Measurements from ENCODE around the gene ZNF791.
"Not testable (repeated sequence)": the region's sequence is repeated elsewhere in the genome, so short reads cannot be mapped to it uniquely, and the experiment has no call there.

Gene ZNF791

GRCh38 chr19:12629215-12629614, 18.5 kb downstream of the ZNF791 start:
- DNase-seq (ENCODE audit: low read depth, low spot score), result no peak

DNA sequence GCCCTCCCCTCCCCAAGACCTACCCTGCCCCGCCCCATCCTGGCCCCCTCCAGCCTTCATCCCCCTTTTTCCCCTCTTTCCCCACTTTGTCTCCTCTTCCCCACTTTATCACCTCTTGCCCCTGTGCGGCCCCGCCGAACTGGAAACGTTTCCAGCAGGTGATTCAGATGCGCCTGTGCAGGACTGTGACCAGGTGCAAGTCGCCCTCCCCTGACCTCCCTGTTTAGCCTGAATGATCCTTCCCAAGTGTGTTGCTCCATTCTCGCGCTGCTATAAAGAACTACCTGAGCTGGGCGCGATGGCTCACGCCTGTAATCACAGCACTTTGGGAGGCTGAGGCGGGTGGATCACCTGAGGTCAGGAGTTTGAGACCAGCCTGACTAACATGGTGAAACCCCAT, 25.9 kb downstream of the ZNF791 start:
- no peak for DNase-seq (ENCODE audit: low read depth, low spot score)

GRCh38 chr19:12638611-12639182, 28.0 kb downstream of the ZNF791 start:
- no peak for DNase-seq (ENCODE audit: low read depth, low spot score)

DNA sequence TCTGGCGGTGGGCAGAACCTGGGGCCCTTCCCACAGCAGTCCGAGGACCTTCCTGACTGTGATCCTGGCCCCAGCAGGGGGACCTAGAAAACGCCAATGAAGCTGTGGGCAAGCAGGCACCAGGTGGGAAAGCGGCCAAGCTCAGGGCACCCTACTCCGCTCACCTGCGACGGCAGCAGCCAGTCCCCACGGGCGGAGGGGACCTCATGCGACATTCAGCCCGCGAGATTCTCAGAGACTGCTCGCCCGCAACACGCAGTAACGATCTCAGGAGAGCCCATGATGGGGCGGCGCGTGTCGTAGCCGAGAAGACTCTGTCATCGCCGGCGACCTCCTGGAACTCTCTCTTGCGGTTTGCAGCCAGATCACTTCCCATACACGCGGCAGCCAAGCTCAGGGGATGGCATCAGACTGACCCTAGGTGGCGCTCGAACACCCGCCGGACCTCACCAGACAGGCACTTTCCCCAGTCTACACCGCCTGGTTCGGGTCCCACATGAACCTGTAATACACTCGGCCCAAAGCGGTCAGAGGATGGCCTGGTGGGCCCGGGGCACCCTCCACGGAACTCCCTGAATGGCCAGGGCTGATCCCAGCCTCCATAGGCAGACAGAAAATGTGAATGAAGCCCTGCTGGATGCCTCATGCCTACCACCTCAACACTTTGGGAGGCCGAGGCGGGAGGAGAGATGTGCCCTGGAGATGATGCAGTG, 29.3 kb downstream of the ZNF791 start:
- DNase-seq (ENCODE audit: low read depth, low spot score), result peak; percentile 57

GRCh38 chr19:12641456-12641855, 30.7 kb downstream of the ZNF791 start:
- no peak for DNase-seq (ENCODE audit: low read depth, low spot score)

GRCh38 chr19:12642506-12642905, 31.8 kb downstream of the ZNF791 start:
- no peak for DNase-seq (ENCODE audit: low read depth, low spot score)

DNA sequence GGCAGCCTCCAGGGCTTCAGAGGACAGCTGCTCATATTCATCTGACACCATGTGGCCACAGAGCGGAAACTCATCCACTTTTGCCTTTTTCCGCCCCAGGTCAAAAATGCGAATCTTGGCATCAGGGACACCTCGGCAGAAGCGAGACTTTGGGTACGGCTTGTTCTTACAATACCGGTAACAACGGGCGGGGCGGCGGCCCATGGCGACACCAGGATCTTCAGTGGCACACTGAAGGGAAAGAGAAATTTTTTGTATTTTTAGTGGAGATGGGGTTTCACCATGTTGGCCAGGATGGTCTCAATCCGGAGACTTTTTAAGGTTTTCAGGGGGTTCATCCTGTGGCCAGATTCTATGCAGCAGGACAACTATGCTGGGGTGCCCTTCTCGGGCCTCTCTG, 33.0 kb downstream of the ZNF791 start:
- not testable (repeated sequence) for DNase-seq (ENCODE audit: low read depth, low spot score)

- DNase-seq (ENCODE audit: low read depth, low spot score), result no peak
Measured at GRCh38 chr19:12646551-12646950, 35.8 kb downstream of the ZNF791 start.

DNA sequence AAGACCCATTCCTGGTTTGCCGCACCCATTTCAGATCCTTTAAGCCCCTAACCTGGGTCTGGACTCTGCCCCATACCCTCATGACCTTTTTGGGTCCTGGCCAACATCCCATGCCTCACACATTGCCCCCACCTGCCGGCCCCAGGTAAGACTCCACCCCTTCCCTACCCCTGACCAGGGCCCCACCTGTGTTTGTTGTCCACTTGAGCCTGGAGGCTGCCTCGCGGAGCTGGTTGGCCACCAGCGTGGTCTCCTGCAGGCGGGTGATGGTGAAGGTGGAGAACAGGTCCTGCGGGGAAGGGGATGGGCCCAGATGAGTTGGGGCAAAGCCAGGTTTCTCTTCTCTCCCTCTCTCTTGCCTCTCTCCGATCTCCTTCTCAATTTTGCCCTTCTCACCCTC, 36.3 kb downstream of the ZNF791 start:
- no peak for DNase-seq (ENCODE audit: low read depth, low spot score)

GRCh38 chr19:12647490-12648071, 36.9 kb downstream of the ZNF791 start:
- DNase-seq (ENCODE audit: low read depth, low spot score), result no peak

DNA sequence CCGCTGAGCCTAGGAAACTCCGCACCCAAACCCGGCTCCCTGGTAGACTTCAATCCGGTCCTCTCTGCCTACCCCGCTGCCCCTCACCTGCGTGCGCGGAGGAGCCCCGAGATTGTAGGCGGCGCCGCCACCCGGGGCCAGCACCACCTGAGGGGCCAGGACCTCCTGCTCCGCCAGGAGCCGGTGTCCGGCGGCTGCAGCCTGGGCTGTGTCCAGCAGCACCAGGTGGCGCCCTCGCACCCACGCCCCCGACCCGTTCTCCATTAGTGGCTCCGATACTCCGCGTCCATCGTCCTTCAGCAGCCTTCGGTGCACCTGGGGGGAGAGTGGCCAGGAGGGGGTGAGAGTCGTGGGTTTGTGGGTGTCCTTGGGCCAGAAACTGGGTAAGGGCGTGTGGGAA, 37.4 kb downstream of the ZNF791 start:
- no peak for DNase-seq (ENCODE audit: low read depth, low spot score)

- no peak for DNase-seq (ENCODE audit: low read depth, low spot score)
Measured at GRCh38 chr19:12649941-12650340, 39.2 kb downstream of the ZNF791 start.

DNA sequence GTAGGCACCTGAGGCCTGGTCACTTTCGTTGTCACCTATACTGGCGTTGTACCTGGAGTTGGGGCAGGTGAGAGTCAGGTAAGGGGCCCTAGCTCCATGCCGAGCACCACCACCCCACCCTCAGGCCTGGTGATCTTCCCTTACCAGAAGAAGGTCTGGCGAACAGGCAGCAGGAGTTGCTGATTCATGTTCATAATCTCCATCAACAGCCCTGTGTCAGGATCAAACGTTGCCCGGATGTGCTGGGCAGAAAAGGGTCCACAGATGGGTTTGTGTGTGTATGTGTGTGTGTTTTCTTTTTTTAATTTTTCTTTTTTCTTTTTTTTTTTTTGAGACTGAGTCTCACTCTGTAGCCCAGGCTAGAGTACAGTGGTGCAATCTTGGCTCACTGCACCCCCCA, 41.5 kb downstream of the ZNF791 start:
- DNase-seq (ENCODE audit: low read depth, low spot score), result no peak

DNA sequence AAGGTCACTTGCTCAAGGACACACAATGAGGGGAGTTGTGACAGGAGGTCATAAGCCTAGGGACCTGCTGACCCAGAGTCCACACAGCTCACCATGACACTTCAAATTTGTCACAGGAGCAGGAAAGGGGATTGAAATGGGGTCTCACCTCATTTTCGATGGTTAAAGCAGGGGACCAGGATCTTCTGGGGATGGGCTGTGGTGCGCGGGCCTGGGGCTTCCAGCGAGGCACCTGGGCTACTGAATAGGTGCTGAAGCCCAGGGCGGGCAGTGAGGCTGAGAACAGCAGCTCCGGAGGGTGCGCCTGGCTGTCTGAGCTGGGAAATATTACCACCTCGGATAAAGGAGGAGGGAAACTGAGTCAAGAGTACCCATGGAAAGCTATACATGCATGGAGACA, 44.8 kb downstream of the ZNF791 start:
- no peak for DNase-seq (ENCODE audit: low read depth, low spot score)

DNA sequence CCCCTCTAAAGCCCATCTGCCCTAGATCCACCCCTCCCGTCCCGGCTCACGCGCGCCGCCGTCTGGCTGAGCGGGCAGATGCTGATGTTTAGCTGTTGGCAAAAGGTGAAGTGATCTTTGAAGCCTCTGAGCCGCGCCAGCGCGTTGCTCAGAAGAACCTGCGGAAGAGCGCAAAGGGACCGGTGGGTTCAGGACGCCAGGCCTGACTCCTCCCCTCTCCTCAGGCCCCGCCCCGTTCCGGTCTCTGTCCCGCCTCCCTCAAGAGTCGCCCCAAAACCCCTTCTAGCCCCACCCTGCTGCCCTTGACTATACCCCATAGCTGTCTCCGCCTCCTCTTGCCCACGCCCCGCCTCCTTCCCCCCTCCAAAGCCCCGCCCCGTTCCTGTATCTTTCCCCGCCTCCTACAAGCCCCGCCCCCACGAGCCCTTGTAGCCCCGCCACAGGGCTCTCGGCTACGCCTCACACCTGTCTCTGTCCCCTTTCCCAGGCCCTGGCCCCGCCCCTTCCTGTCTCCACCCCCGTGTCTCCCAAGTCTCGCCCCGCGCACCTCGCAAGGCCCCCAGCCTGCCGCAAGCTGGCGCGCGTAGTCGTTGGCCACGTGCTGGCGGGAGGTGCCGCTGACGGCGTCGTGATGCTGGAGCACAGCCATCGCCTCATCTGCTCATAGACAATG, 46.3 kb downstream of the ZNF791 start:
- DNase-seq (ENCODE audit: low read depth, low spot score), result no peak

GRCh38 chr19:12657966-12658365, 47.2 kb downstream of the ZNF791 start:
- no peak for DNase-seq (ENCODE audit: low read depth, low spot score)

GRCh38 chr19:12660980-12661379, 50.3 kb downstream of the ZNF791 start:
- no peak for DNase-seq (ENCODE audit: low read depth, low spot score)

GRCh38 chr19:12664406-12665280, 53.9 kb downstream of the ZNF791 start:
- no peak for DNase-seq (ENCODE audit: low read depth, low spot score)

DNA sequence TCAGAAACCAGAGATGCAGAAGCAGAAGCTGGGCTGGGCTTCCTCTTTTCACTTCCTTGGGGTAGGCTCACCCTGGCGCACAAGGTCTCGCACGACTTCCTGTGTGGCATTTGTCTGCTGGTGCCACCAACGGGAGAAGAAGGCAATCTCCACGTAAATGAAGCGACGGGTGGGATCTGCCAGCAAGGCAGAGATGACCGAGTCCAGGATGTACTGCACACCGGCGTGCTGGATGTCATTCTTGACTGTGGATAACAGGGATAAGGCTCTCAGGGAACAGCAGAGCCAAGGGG, 54.5 kb downstream of the ZNF791 start:
- no peak for DNase-seq (ENCODE audit: low read depth, low spot score)

DNA sequence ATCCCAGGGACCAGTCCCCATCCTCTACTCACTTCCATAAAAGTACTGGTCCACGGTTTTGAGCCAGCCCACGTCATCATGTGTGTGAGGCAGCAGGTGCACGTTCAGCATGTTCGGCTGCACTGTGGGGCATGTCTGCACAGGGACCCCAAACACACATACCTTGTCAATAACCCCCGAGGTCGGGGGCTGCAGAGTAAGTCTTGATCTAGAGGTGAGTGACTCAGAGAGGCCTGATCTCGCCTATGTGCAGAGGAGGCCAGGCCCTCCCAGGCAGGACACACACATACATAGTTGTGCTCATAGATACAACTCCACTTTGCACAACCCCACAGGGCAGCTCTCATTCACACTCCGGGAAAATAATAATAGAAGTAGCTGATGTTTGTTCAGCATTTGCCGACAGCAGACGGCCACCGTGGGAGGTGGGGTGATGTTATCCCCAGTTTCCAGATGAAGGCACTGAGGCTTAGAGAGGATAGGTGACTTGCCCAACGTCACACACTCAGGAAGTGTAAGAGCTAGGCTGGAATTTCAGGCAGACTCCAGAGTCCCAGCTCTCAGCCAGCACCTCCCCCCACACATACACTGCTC, 55.0 kb downstream of the ZNF791 start:
- no peak for DNase-seq (ENCODE audit: low read depth, low spot score)

DNA sequence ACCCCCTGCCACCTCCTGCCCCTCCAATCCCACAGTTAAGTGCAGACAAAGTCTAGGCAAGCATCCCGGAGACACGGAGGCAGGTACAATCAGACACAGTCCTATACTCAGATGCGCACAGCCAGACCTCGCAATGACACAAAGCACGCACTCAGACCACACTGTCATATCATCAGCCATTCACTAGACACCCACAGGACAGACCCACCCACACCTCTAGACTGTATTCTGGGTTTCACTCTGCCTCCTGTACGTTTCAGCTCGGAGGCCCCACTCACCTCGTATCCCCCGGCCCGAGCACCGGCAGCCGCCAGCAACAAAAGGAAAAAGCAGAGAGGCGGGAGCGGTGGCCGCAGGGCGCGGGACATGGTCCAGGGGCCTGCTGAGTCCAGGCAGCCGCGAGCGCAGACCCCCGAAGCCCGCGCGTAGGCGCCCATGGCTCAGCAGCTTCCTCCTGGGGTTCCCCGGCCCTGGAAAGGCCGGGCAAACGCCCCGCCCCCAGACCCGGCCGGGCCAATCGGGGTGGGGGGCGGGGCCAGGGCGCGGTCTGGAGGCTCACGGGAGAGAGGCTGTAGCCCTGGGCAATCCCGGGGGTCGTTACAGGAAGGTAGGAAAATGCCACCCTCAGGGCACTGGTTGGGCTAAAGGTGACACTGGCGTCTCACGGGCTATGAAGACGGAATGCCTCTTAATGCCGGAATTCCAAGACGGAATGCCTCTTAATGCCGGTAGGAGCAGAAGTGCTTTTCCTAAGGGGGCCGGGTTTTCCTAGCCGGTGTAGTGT, 55.7 kb downstream of the ZNF791 start, which contains the start of the genes MAN2B1 and WDR83:
MAN2B1 (minus strand) TSS at position 478 of the 784 bp plus-strand sequence; CDS start at position 437, 41 bp downstream.
WDR83 (plus strand) TSS at position 543 of the 784 bp plus-strand sequence. CDS start 2,984 bp downstream, outside the sequence.
- no peak for DNase-seq (ENCODE audit: low read depth, low spot score)

Data from iPS DF 19.7 (cell line).